GM12892 (cell line): ENCODE measurements around the gene DIRAS2.

Experiments used
- POLR2A ChIP-seq: IDR thresholded peaks from 2 replicates; pipeline ENCODE4 v1.6.1; 2011; ENCODE audit warnings: low read depth, low read length, control low read depth
- POLR2AphosphoS5 ChIP-seq: IDR thresholded peaks from 2 replicates; pipeline ENCODE4 v1.6.1; 2011; ENCODE audit warnings: low read depth, low read length, control low read depth

DNA sequence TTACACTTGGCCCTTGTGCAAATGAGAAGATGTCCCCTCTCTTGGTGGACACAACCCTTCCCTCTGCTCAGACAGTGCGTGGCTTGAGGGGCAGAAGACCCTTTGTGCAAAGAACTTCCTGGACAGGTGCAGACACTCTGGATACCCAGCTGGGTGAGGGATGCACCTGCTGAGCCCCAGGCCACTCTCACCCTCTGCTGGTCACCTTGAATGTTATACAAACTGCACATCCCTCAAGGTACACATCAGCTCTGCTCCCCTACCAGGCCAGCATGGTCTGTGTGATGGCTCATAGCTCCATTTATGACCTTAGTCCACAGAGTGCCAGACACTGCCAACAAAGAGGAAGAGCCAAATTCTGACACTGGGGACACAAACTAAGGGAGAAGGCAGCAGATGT, 3.1 kb upstream of the DIRAS2 start:
- TF ChIP-seq POLR2AphosphoS5 (no peak), POLR2A (no peak)
